Measurements from ENCODE around the gene MXRA5. TPM values are rescaled to one million over a fixed set of nuclear protein-coding genes. Genes with fewer than 3 reads are reported as not detected.

Gene MXRA5
- total RNA-seq, 1 donor from 2014 or later = 2.0 TPM

DNA sequence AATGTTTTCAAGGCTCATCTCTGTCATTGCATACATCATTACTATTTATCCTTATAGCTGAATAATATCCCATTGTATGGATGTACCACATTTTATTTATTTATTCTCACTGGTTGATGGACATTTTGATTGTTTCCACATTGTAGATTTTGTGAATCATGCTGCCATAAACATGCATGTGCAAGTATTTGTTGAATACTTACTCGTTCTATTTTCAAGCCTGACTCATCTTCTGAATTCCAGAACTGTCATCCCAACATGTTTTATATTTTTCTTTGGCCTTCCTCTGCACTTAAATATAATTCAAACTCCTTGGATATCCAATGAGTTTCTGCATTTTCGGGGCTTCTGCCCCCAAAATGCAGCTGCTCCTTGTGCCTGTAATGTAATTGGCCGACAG, 77.6 kb downstream of the MXRA5 start:
- Histone ChIP-seq H3K9me3 (replicated peaks) (no peaks in the 10 kb centered on the region), H3K27me3 (ENCODE audit: low read depth) (no peaks in the 10 kb centered on the region), H3K4me1 (no peaks in the 10 kb centered on the region), H3K4me3 (no peak overlapping the region), H3K36me3 (no peaks in the 10 kb centered on the region), H3K27ac (replicated peaks) (no peak overlapping the region)
- TF ChIP-seq, protein P1, sequence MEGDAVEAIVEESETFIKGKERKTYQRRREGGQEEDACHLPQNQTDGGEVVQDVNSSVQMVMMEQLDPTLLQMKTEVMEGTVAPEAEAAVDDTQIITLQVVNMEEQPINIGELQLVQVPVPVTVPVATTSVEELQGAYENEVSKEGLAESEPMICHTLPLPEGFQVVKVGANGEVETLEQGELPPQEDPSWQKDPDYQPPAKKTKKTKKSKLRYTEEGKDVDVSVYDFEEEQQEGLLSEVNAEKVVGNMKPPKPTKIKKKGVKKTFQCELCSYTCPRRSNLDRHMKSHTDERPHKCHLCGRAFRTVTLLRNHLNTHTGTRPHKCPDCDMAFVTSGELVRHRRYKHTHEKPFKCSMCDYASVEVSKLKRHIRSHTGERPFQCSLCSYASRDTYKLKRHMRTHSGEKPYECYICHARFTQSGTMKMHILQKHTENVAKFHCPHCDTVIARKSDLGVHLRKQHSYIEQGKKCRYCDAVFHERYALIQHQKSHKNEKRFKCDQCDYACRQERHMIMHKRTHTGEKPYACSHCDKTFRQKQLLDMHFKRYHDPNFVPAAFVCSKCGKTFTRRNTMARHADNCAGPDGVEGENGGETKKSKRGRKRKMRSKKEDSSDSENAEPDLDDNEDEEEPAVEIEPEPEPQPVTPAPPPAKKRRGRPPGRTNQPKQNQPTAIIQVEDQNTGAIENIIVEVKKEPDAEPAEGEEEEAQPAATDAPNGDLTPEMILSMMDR (IDR thresholded peaks at IDR 0.05; ENCODE audit: borderline replicate concordance) = no peak
- DNase-seq = no peak
- intact Hi-C loops (cut with micrococcal nuclease) = no loop called here

DNA sequence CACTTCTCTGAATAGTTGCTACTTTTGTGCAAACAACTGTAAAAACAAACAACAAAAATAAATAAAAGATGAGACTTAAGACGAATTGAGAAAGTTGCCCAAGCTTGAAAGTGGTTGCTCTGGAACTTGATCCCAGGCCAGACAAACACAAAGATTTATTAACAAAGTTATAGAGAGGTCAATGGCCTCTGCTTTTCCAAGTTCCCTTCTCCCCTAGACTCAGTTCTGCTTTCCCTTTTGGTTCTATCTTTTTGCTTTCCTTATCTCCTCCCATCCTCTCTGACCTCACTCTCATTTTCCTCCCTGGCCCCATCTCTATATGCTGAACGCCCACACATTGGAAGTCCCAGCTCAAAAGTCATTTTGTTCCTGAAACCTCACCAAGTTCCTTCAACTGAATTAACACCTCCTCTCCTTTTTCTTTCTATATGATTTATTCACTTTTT, 82.7 kb downstream of the MXRA5 start:
- DNase-seq = no peak
- Histone ChIP-seq H3K27ac (replicated peaks) (no peak overlapping the region), H3K36me3 (no peaks in the 10 kb centered on the region), H3K27me3 (ENCODE audit: low read depth) (no peaks in the 10 kb centered on the region), H3K4me1 (no peaks in the 10 kb centered on the region), H3K4me3 (no peak overlapping the region), H3K9me3 (replicated peaks) (peaks cover 7% of the 10 kb centered on the region)
- TF ChIP-seq, protein P1 (IDR thresholded peaks at IDR 0.05; ENCODE audit: borderline replicate concordance) = no peak
- intact Hi-C loops (cut with micrococcal nuclease) = no loop called here

GRCh38 chrX:3262901-3263300, 83.6 kb downstream of the MXRA5 start:
- no peak for DNase-seq
- intact Hi-C loops (cut with micrococcal nuclease) = no loop called here
- no peaks in the 10 kb centered on the region for H3K36me3 ChIP-seq
- H3K9me3 ChIP-seq (replicated peaks) = peaks cover 7% of the 10 kb centered on the region
- no peaks in the 10 kb centered on the region for H3K4me1 ChIP-seq
- H3K27me3 ChIP-seq (ENCODE audit: low read depth) = no peaks in the 10 kb centered on the region
- no peak overlapping the region for H3K27ac ChIP-seq (replicated peaks)
- no peak overlapping the region for H3K4me3 ChIP-seq
- TF ChIP-seq, protein P1 (IDR thresholded peaks at IDR 0.05; ENCODE audit: borderline replicate concordance) = no peak
